Stimulated activated CD4-positive, alpha-beta T cell treated with anti-CD3 and anti-CD28 coated beads, Interleukin-15, amount 100 ng/mL, for 1 hour (primary cell): Measurements from ENCODE around the gene KL.

Source experiments
- DNase-seq, 2 donors: peaks; one replicate each; pipeline ENCODE4 v3.0.0-alpha.2; 2020; ENCODE audit warnings: low read depth in 1 of 2, low spot score in 1 of 2

Gene KL

GRCh38 chr13:33109801-33110200 is 93.6 kb downstream of the KL start:
- no peak for DNase-seq

DNA sequence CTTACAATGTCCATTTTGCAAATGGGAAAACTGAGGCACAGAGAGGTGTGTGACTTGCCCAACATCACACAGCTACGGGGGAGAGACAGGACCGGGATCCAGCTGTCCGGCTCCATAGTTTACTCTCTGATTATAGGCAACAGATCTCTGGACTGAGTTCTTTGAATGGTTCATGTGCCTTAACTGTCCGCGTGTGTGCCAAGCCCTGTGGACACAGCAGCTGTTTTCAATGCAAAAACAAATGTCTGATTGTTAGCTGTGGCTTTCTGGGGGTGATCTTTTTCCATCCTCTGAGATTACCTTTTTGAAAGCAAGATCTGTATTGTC is 94.1 kb downstream of the KL start:
- no peak for DNase-seq

DNA sequence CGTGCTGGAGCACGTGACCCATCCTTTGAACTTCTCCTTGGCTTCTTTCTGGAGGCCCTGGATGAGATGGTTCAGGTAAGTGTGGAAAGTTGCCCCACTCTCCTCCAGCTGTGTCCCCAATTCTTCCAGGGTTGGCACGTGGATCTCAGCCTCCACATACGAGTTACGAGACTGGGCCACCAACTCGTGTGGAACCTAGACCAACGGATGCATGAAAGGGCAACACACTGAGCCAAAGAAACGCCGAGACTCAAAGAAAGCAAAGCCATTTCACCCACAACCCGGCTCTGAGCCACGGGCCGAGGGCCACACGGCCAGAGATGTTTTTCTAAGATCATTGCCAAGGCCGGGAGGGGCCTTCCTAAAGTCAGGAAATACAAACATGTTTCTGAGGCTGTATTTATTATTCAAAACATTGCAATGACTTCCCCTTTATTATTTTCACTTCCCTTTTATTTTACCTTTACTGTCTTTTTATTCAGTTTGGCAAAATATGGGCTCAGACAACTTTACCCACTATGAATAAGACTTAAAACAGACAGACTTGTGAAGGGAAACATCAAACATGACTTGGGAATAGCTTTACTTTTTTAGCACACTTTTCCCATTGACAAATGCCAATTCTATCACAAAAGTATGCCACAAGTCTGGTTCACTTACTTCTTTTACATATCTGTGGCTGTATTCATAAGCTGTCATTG is 94.6 kb downstream of the KL start:
- DNase-seq, result no peak

- no peak for DNase-seq
These were observed 95.3 kb downstream of the KL start for GRCh38 chr13:33111414-33112110.

DNA sequence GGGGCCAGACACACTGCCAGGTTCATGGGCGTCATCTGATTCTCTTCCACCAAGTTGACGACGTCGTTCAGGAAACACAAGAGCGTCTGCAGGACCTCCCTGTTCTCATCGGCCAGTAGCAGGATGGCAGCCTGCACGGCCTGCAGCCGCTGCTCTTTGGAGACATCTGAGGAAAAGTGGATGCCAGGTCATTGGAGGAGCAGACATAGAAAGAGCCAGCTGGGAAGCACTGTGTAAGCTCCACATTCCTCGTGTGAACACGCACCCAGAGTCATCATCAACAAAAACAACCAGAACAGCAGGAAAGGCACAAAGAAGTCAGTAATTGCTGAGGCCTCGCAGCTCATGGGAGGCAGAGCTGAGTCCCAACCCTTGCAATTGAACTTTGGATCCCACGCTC is 96.5 kb downstream of the KL start:
- no peak for DNase-seq

GRCh38 chr13:33114146-33114545 is 97.9 kb downstream of the KL start:
- DNase-seq, result no peak

DNA sequence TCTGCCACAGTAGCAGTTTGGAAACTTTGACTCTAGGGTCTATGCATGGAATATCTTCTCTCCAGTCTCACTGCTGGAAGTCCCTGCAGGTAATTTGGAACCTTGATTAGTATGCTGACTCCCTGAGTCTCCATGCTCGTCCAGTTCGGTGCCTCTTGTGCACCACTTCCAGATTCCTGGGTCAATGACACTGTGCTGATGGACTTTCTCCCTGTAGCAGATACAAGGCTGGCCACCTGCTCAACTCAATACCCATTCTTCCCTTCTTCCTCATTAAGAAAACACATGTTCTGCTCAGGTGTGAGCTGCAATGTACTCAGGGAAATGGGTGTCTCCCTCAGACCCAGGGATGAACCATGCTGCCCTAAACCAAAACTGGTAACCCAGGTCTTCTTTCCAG is 99.1 kb downstream of the KL start:
- DNase-seq, result no peak
